ENCODE measurements around the gene SLAIN1. TPM values are rescaled to one million over a fixed set of nuclear protein-coding genes. Genes with fewer than 3 reads are reported as not detected.

SLAIN1 gene
- total RNA-seq, 1 experiment from 2014 or later, result 314 TPM

- TF ChIP-seq EZH2 (IDR thresholded peaks at IDR 0.05; ENCODE audit: borderline replicate concordance, low read depth, low read length, poor library complexity, severe bottlenecking) (no peak), CTCF (conservative IDR thresholded peaks at IDR 0.05; ENCODE audit: low read depth, low read length) (no peak)
- intact Hi-C loops (cut with micrococcal nuclease; ENCODE audit: unreplicated experiment), result no loop called here
- no peak for DNase-seq (ENCODE audit: low spot score)
- H3K27ac ChIP-seq (ENCODE audit: low read depth, low read length, poor library complexity, severe bottlenecking), result peak overlapping the region; percentile 28
- POLR2A ChIA-PET (ENCODE audit: low non-redundant PET), result no interaction called here
- no peaks in the 10 kb centered on the region for H3K9me3 ChIP-seq (ENCODE audit: low read depth, low read length, poor library complexity, severe bottlenecking)
- no TSS peak for BruUV-seq (replicated peaks)
- peaks cover 72% of the 10 kb centered on the region for H3K4me1 ChIP-seq (ENCODE audit: insufficient read depth, low read length, poor library complexity, severe bottlenecking)
- peaks cover 81% of the 10 kb centered on the region for H3K36me3 ChIP-seq (ENCODE audit: insufficient read depth, low read length, poor library complexity, severe bottlenecking)
- H3K4me3 ChIP-seq (ENCODE audit: low read depth, low read length, poor library complexity, severe bottlenecking), result no peak overlapping the region
- CTCF ChIA-PET, result no interaction called here
- no peaks in the 10 kb centered on the region for H3K27me3 ChIP-seq (replicated peaks; ENCODE audit: insufficient read depth, low read depth, low read length, poor library complexity)
These were observed 43.6 kb downstream of the SLAIN1 start for GRCh38 chr13:77740931-77741596.

GRCh38 chr13:77741597-77741972, 44.1 kb downstream of the SLAIN1 start:
- no TSS peak for BruUV-seq (replicated peaks)
- Histone ChIP-seq H3K4me3 (ENCODE audit: low read depth, low read length, poor library complexity, severe bottlenecking) (no peak overlapping the region), H3K27me3 (replicated peaks; ENCODE audit: insufficient read depth, low read depth, low read length, poor library complexity) (no peaks in the 10 kb centered on the region), H3K36me3 (ENCODE audit: insufficient read depth, low read length, poor library complexity, severe bottlenecking) (peaks cover 81% of the 10 kb centered on the region), H3K4me1 (ENCODE audit: insufficient read depth, low read length, poor library complexity, severe bottlenecking) (peaks cover 67% of the 10 kb centered on the region), H3K27ac (ENCODE audit: low read depth, low read length, poor library complexity, severe bottlenecking) (peak overlapping the region; percentile 33), H3K9me3 (ENCODE audit: low read depth, low read length, poor library complexity, severe bottlenecking) (no peaks in the 10 kb centered on the region)
- intact Hi-C loops (cut with micrococcal nuclease; ENCODE audit: unreplicated experiment), result no loop called here
- DNase-seq (ENCODE audit: low spot score), result no peak
- POLR2A ChIA-PET (ENCODE audit: low non-redundant PET), result no interaction called here
- CTCF ChIA-PET, result no interaction called here
- no peak for TF ChIP-seq CTCF (conservative IDR thresholded peaks at IDR 0.05; ENCODE audit: low read depth, low read length)
- no peak for TF ChIP-seq EZH2 (IDR thresholded peaks at IDR 0.05; ENCODE audit: borderline replicate concordance, low read depth, low read length, poor library complexity, severe bottlenecking)

- intact Hi-C loops (cut with micrococcal nuclease; ENCODE audit: unreplicated experiment), result no loop called here
- Histone ChIP-seq H3K36me3 (ENCODE audit: insufficient read depth, low read length, poor library complexity, severe bottlenecking) (peaks cover 82% of the 10 kb centered on the region), H3K27ac (ENCODE audit: low read depth, low read length, poor library complexity, severe bottlenecking) (no peak overlapping the region), H3K4me1 (ENCODE audit: insufficient read depth, low read length, poor library complexity, severe bottlenecking) (peaks cover 55% of the 10 kb centered on the region), H3K9me3 (ENCODE audit: low read depth, low read length, poor library complexity, severe bottlenecking) (no peaks in the 10 kb centered on the region), H3K4me3 (ENCODE audit: low read depth, low read length, poor library complexity, severe bottlenecking) (no peak overlapping the region), H3K27me3 (replicated peaks; ENCODE audit: insufficient read depth, low read depth, low read length, poor library complexity) (no peaks in the 10 kb centered on the region)
- DNase-seq (ENCODE audit: low spot score), result no peak
- POLR2A ChIA-PET (ENCODE audit: low non-redundant PET), result no interaction called here
- CTCF ChIA-PET, result no interaction called here
- BruUV-seq (replicated peaks), result no TSS peak
- TF ChIP-seq CTCF (conservative IDR thresholded peaks at IDR 0.05; ENCODE audit: low read depth, low read length), result no peak
These were observed 45.3 kb downstream of the SLAIN1 start for GRCh38 chr13:77742801-77743200.

All from A673 (cell line).